Lower lobe of right lung (tissue), 2 donors: ENCODE results near the gene PLEKHJ1. TPM values are rescaled to one million over a fixed set of nuclear protein-coding genes. Genes with fewer than 3 reads are reported as not detected.

Experiments
- ATAC-seq, 2 donors: fragments of 200-7000 bp; cut with Tn5 transposase; one replicate each; pipeline ENCODE4 v1.9.1; 2020 to 2022; ENCODE audit warnings: mild to moderate bottlenecking in 2 of 2, moderate library complexity in 2 of 2
- DNase-seq: peaks from one replicate; pipeline ENCODE4 v3.0.0-alpha.2; 2020
- H3K27ac ChIP-seq: fragments of 200-600 bp; one replicate; pipeline ENCODE4 v1.8.0; 2022
- H3K27me3 ChIP-seq: fragments of 200-600 bp; one replicate; pipeline ENCODE4 v1.8.0; 2022; ENCODE audit warnings: low read depth
- H3K36me3 ChIP-seq: fragments of 200-600 bp; one replicate; pipeline ENCODE4 v1.8.0; 2022; ENCODE audit warnings: mild to moderate bottlenecking
- H3K4me1 ChIP-seq: fragments of 200-600 bp; one replicate; pipeline ENCODE4 v1.8.0; 2022
- H3K4me3 ChIP-seq: fragments of 200-600 bp; one replicate; pipeline ENCODE4 v1.8.0; 2022; ENCODE audit warnings: mild to moderate bottlenecking
- H3K9me3 ChIP-seq: fragments of 200-600 bp; one replicate; pipeline ENCODE4 v1.8.0; 2022
- CTCF ChIP-seq: fragments of 200-600 bp; IDR thresholded peaks from one replicate; pipeline ENCODE4 v1.8.0; 2022; ENCODE audit warnings: antibody characterized with exemption, mild to moderate bottlenecking
- intact Hi-C: fragments of 100-400 bp; cut with DNase I; formaldehyde crosslinking; loops from one replicate; pipeline ENCODE4 v1.11.0; 2022
- total RNA-seq: library from RNA; stranded (reverse); fragmentation: NEBNext Ultra II Directional; extraction: Animal tissue kit (Norgen Biotek cat#: 25700); gene quantifications from one replicate; pipeline ENCODE4 v1.2.1, GENCODE V29; 2021
- donor health status: DM: no; HTN: yes; CAD: no; lungs with severe emphysema.

Gene PLEKHJ1
- total RNA-seq, 1 donor from 2014 or later, result 52.0 TPM

- Histone ChIP-seq H3K27me3 (peaks cover 50% of the 10 kb centered on the region), H3K27ac (no peak within 1 kb of the TSS), H3K36me3 (peaks cover 45% of the 10 kb centered on the region), H3K4me3 (no peak within 1 kb of the TSS), H3K4me1 (peaks cover 43% of the 10 kb centered on the region), H3K9me3 (no peaks in the 10 kb centered on the region)
- intact Hi-C loops, result no loop called here
- TF ChIP-seq CTCF, result no peak
- DNase-seq (no peak), ATAC-seq (no peak)
Observed at GRCh38 chr19:2249010-2249866, 13.1 kb upstream of the PLEKHJ1 start, which contains the start of gene AMH. TSS of gene AMH (plus strand) at chr19:2249323. CDS start at chr19:2249333, 10 bp downstream.

GRCh38 chr19:2248136-2249009 is 12.2 kb upstream of the PLEKHJ1 start:
- peaks cover 41% of the 10 kb centered on the region for H3K4me1 ChIP-seq
- peaks cover 54% of the 10 kb centered on the region for H3K36me3 ChIP-seq
- H3K9me3 ChIP-seq, result no peaks in the 10 kb centered on the region
- no peak for TF ChIP-seq CTCF
- no peak for DNase-seq
- H3K27ac ChIP-seq, result no peak overlapping the region
- ATAC-seq, result no peak
- no peak overlapping the region for H3K4me3 ChIP-seq
- intact Hi-C loops, result no loop called here
- H3K27me3 ChIP-seq, result peaks cover 41% of the 10 kb centered on the region

- Histone ChIP-seq H3K9me3 (no peaks in the 10 kb centered on the region), H3K27ac (no peak overlapping the region), H3K27me3 (peaks cover 33% of the 10 kb centered on the region), H3K4me1 (peaks cover 41% of the 10 kb centered on the region), H3K36me3 (peaks cover 62% of the 10 kb centered on the region), H3K4me3 (no peak overlapping the region)
- intact Hi-C loops, result no loop called here
- no peak for TF ChIP-seq CTCF
- ATAC-seq (no peak), DNase-seq (no peak)
Observed at GRCh38 chr19:2247433-2248101, 11.4 kb upstream of the PLEKHJ1 start.

GRCh38 chr19:2246801-2247361 is 10.8 kb upstream of the PLEKHJ1 start:
- intact Hi-C loops, result no loop called here
- ATAC-seq (peak in 1 of 2 donors; percentile 1), DNase-seq (no peak)
- H3K4me1 ChIP-seq, result peaks cover 41% of the 10 kb centered on the region
- no peak overlapping the region for H3K4me3 ChIP-seq
- H3K27me3 ChIP-seq, result peaks cover 26% of the 10 kb centered on the region
- peaks cover 64% of the 10 kb centered on the region for H3K36me3 ChIP-seq
- no peak for TF ChIP-seq CTCF
- H3K27ac ChIP-seq, result no peak overlapping the region
- H3K9me3 ChIP-seq, result no peaks in the 10 kb centered on the region
